GM12873 (cell line): ENCODE measurements around the gene RFNG.

Experiments used
- CTCF ChIP-seq: IDR thresholded peaks from 2 replicates; pipeline ENCODE4 v1.5.1; 2012; ENCODE audit warnings: low read depth, mild to moderate bottlenecking, moderate library complexity, low read length, control low read depth; ENCODE audit not compliant: insufficient read depth; ENCODE audit errors: missing control alignments

RFNG gene

GRCh38 chr17:82077617-82078358 lies 26.2 kb upstream of the RFNG start:
- TF ChIP-seq CTCF: no peak

- no peak for TF ChIP-seq CTCF
Measured at GRCh38 chr17:82076785-82077591, 25.4 kb upstream of the RFNG start.

DNA sequence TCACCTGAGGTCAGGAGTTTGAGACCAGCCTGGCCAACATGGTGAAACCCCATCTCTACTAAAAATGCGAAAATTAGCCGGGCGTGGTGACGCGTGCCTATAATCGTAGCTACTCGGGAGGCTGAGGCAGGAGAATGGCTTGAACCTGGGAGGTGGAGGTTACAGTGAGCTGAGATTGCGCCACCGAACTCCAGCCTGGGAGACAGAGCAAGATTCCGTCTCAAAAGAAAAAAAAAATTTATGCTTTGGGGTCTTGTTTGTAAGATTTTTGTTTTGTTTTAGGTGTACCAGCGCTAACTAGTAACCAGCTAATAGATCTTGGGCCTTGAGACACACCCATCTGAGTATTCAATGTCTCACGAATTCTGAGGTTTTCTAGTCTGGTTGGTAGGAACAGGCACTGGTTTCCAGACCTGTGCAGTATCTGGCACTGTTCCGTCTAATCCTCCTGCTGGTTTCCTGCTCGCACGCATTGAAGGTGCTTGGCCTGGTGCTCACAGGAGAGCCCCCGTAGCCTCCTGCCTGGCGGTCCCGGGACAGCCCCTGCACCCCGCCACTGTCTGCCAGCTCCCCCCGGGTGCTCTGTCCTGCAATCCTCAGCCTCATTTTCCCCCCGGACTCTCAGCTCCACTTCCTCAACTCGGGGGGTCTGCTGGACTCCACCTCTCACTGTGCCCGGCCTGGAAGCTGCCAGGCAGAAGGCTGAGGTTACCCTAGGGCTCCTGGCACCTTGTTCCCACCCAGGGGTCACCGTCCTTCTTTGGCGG lies 24.6 kb upstream of the RFNG start:
- no peak for TF ChIP-seq CTCF

DNA sequence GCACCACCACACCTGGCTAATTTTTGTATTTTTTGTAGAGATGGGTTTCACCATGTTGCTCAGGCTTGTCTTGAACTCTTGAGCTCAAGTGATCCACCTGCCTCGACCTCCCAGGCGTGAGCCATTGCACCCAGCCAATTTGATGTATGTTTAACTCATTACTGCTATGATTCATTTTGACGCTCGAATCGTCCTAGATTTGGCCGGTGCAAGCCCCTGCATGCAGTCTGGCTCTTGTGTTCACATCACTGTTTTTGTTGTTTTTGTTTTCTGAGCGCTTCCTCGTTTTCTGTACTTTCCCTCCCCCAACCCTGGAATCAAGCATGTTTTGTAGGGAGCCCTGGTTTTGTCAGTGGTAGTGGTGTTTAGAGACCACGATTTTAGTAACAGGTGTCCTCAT lies 21.8 kb upstream of the RFNG start:
- no peak for TF ChIP-seq CTCF

DNA sequence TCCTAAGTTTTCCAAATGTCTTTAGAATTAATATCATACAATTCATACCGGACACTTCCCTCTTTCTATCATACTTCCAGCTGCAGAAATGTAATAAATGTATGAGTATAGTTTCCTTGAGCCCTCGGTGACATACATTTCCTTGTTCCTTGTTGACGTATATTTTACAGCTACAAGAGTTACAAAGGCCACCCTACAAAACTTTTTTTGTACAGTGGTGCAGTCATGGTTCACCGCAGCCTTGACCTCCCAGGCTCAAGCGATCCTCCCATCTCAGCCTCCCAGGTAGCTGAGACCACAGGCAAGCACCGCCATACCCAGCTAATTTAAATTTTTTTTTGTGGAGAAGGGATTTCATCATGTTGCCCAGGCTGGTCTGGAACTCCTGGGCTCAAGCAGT lies 21.2 kb upstream of the RFNG start:
- TF ChIP-seq CTCF: no peak

DNA sequence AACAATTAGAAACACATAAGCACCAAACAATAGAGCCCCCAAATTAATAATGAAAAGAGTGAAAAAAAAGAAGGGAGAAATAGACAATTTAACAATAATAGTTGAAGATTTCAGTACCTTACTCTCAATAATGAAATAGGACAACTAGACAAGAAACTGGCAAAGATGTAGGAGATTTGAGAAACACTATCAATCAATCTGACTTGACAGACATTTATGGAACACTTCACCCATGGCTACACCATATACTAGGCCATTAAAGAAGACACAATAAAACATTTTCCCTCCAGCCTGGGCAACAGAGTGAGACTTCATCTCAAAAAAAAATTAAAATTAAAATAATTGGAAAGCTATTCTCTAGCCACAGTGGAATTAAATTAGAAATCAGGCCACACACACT lies 19.0 kb upstream of the RFNG start:
- TF ChIP-seq CTCF: no peak
